HG02678 (cell line): Measurements from ENCODE around the gene FOLR1.

Experiments used
- ATAC-seq: cut with Tn5 transposase; IDR thresholded peaks from one replicate; pipeline ENCODE4 v1.9.1; 2021; ENCODE audit warnings: mild to moderate bottlenecking, moderate library complexity; ENCODE audit not compliant: unreplicated experiment

FOLR1 gene

GRCh38 chr11:72222907-72223614, 31.1 kb downstream of the FOLR1 start:
- ATAC-seq, result peak; percentile 74

GRCh38 chr11:72223615-72224563, 31.9 kb downstream of the FOLR1 start:
- peak; percentile 56 for ATAC-seq

- no peak for ATAC-seq
Measured at GRCh38 chr11:72224564-72225410, 32.8 kb downstream of the FOLR1 start, which contains the start of gene INPPL1. Gene INPPL1, plus strand, starts transcription at chr11:72224767. Its CDS starts 218 bp downstream, at chr11:72224985.

GRCh38 chr11:72225411-72225951, 33.5 kb downstream of the FOLR1 start:
- ATAC-seq, result no peak

GRCh38 chr11:72226701-72227100, 34.8 kb downstream of the FOLR1 start:
- no peak for ATAC-seq

GRCh38 chr11:72227316-72228228, 35.6 kb downstream of the FOLR1 start:
- ATAC-seq, result no peak

- no peak for ATAC-seq
Measured at GRCh38 chr11:72228229-72228843, 36.4 kb downstream of the FOLR1 start.

GRCh38 chr11:72228844-72229231, 36.9 kb downstream of the FOLR1 start:
- no peak for ATAC-seq

GRCh38 chr11:72229336-72229924, 37.5 kb downstream of the FOLR1 start:
- no peak for ATAC-seq

GRCh38 chr11:72229925-72230763, 38.2 kb downstream of the FOLR1 start:
- ATAC-seq, result no peak

GRCh38 chr11:72230764-72231365, 38.9 kb downstream of the FOLR1 start:
- ATAC-seq, result no peak

- ATAC-seq, result no peak
Measured at GRCh38 chr11:72231396-72232259, 39.7 kb downstream of the FOLR1 start.

- ATAC-seq, result no peak
Measured at GRCh38 chr11:72232260-72233055, 40.5 kb downstream of the FOLR1 start.

- ATAC-seq, result no peak
Measured at GRCh38 chr11:72233056-72233772, 41.3 kb downstream of the FOLR1 start.
